Psoas muscle (tissue), 8 donors: ENCODE data around the gene HPCA. TPM values are rescaled to one million over a fixed set of nuclear protein-coding genes. Genes with fewer than 3 reads are reported as not detected.

Experiments used
- ATAC-seq, 4 donors: fragments of 200-7000 bp; cut with Tn5 transposase; one replicate each; pipeline ENCODE4 v1.9.1; 2020; ENCODE audit warnings: moderate library complexity in 3 of 4, mild to moderate bottlenecking in 2 of 4
- DNase-seq, 2 donors: peaks; one replicate each; pipeline ENCODE4 v3.0.0-alpha.2; 2020
- H3K27ac ChIP-seq: fragments of 200-600 bp; one replicate; pipeline ENCODE4 v1.8.0; 2022
- H3K27me3 ChIP-seq, 3 donors: fragments of 200-600 bp in 1 of 3; one replicate each; pipeline versions ENCODE4 v1.6.1 to v1.8.0; 2013 to 2022; ENCODE audit warnings: low read length in 2 of 3, mild to moderate bottlenecking in 2 of 3, moderate library complexity in 1 of 3; ENCODE audit not compliant: insufficient read depth in 3 of 3
- H3K36me3 ChIP-seq, 2 donors: fragments of 200-600 bp in 1 of 2; one replicate each; pipeline versions ENCODE4 v1.6.1 to v1.8.0; 2013 to 2022; ENCODE audit warnings: low read depth in 1 of 2, mild to moderate bottlenecking in 1 of 2, moderate library complexity in 1 of 2; ENCODE audit not compliant: insufficient read depth in 1 of 2
- H3K4me1 ChIP-seq: fragments of 200-600 bp; one replicate; pipeline ENCODE4 v1.8.0; 2022
- H3K4me3 ChIP-seq: fragments of 200-600 bp; one replicate; pipeline ENCODE4 v1.8.0; 2022; ENCODE audit warnings: mild to moderate bottlenecking
- H3K9me3 ChIP-seq: fragments of 200-600 bp; one replicate; pipeline ENCODE4 v1.8.0; 2022
- WGBS, 3 donors: extraction: QIAGEN DNeasy Blood & Tissue Kit; methylation state at CpG; one replicate each; pipeline versions ENCODE4 v1.1.6 to v1.1.7; 2013; 5-methylcytosine and 5-hydroxymethylcytosine counted together
- intact Hi-C, 2 donors: fragments of 100-400 bp; cut with DNase I; formaldehyde crosslinking; loops; one replicate each; pipeline versions ENCODE4 v1.11.0 to v1.14.2; 2022
- polyA plus RNA-seq, 3 donors: library from polyadenylated mRNA; stranded (reverse); fragments of 200-250 nt; gene quantifications; one replicate each; pipeline ENCODE4 v1.2.3, GENCODE V29; 2013
- total RNA-seq, 4 donors: library from RNA; stranded (reverse); fragmentation: NEBNext Ultra II Directional in 2 of 4; extraction: Animal tissue kit (Norgen Biotek cat#: 25700) in 2 of 4; gene quantifications; one replicate each; pipeline versions ENCODE4 v1.2.1 to v1.2.4, GENCODE V29; 2021 to 2023
- TF ChIP-seq, protein P1 (sequence below): fragments of 200-600 bp; IDR thresholded peaks from one replicate; pipeline ENCODE4 v1.8.0; 2022; ENCODE audit warnings: antibody characterized with exemption
- donor health status: healthy with polysubstance abuse.
- donor health status: DM: no; HTN: no; CAD: no; lungs with moderate emphysema.
- donor health status: Bipolar disorder and iron deficiency.
- donor health status: healthy.
- donor health status: DM: yes; HTN: yes; CAD: no.
- donor health status: DM: no; HTN: no; CAD: no.
- donor health status: DM: no; HTN: no; CAD: no.
- donor health status: DM: yes; HTN: yes; CAD: no.

HPCA gene
- total and polyA plus RNA-seq, 7 donors, result 0.22 TPM; not detected in 6

DNA sequence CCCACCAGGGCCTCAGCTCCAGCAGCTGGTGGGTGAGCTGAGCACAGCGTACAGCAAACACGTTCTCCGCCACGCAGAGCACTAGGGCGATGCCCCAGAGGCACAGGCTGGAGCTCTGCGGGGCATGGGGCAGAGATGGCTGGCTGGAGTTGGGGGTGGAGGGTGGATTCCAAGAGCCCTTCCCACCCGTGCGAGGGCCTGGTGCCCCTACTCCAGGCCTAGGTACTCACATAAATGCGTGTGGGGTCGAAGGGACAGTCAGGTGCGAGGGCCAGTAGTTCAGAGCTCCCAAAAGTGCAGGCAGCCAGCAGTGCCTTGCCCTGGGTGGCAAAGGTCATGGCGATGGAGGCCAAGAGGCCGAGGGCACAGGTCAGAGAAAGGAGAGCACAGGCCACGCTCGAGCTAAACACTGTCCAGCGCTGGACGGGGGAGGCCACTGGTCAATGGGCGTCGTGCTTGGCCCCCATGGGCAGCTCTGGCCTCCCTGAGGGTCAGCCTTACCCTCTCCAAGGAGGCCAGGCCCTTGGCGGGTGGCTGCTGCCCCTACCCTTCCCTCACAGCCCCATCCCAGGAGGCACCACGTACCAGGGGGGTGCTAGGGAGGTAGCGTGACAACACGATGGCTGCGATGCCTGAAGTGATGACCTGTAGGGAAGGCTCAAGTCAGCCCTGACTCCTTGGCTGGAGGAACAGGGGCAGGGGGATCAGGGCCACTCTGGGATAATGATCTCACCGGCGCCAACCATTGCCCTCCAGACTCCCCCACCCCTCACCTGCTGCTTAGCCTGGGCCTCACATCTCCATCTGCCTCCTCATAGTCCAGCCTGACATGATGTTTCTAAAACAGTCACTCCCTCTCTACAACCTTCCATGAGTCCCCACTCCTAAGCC is 9.3 kb downstream of the HPCA start:
- intact Hi-C loops, result no loop called here
- 90 to 93% (median 90%) methylated on average over 24 to 26 of the region's 26 CpGs for WGBS, 3 donors
- ATAC-seq (no peak), DNase-seq (no peak)
- TF ChIP-seq, protein P1, sequence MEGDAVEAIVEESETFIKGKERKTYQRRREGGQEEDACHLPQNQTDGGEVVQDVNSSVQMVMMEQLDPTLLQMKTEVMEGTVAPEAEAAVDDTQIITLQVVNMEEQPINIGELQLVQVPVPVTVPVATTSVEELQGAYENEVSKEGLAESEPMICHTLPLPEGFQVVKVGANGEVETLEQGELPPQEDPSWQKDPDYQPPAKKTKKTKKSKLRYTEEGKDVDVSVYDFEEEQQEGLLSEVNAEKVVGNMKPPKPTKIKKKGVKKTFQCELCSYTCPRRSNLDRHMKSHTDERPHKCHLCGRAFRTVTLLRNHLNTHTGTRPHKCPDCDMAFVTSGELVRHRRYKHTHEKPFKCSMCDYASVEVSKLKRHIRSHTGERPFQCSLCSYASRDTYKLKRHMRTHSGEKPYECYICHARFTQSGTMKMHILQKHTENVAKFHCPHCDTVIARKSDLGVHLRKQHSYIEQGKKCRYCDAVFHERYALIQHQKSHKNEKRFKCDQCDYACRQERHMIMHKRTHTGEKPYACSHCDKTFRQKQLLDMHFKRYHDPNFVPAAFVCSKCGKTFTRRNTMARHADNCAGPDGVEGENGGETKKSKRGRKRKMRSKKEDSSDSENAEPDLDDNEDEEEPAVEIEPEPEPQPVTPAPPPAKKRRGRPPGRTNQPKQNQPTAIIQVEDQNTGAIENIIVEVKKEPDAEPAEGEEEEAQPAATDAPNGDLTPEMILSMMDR, result no peak
- Histone ChIP-seq H3K27me3 (peaks cover 0 to 34% (median 17%) of the 10 kb centered on the region in 3 donors), H3K9me3 (no peaks in the 10 kb centered on the region), H3K27ac (no peak overlapping the region), H3K4me1 (no peaks in the 10 kb centered on the region), H3K36me3 (no peaks in the 10 kb centered on the region), H3K4me3 (no peak overlapping the region)

DNA sequence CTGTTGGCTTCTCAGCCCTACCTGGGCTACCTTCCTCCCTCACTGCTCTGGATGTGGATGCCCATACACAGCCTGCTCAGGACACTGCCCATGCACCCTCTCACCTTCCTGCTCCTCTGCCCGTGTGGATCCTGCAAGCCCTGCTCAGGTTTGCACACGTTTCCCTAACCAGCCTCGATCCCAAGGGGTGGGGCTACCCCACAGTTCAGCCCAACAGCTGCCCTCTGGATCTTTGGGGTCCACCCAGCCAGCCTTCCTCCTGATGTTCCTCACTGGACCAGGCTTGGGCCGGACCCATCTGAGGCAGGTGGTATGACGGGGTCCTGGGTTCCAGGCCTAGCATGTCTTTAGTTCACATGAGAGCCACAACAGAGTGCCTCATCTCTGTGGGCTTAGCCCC is 10.2 kb downstream of the HPCA start:
- Histone ChIP-seq H3K36me3 (no peaks in the 10 kb centered on the region), H3K4me3 (no peak overlapping the region), H3K4me1 (no peaks in the 10 kb centered on the region), H3K27me3 (peaks cover 0 to 27% (median 17%) of the 10 kb centered on the region in 3 donors), H3K27ac (no peak overlapping the region), H3K9me3 (no peaks in the 10 kb centered on the region)
- TF ChIP-seq, protein P1, result no peak
- ATAC-seq (no peak), DNase-seq (no peak)
- intact Hi-C loops, result no loop called here
- 63 to 75% (median 72%) methylated on average over 5 of the region's 5 CpGs for WGBS, 3 donors

DNA sequence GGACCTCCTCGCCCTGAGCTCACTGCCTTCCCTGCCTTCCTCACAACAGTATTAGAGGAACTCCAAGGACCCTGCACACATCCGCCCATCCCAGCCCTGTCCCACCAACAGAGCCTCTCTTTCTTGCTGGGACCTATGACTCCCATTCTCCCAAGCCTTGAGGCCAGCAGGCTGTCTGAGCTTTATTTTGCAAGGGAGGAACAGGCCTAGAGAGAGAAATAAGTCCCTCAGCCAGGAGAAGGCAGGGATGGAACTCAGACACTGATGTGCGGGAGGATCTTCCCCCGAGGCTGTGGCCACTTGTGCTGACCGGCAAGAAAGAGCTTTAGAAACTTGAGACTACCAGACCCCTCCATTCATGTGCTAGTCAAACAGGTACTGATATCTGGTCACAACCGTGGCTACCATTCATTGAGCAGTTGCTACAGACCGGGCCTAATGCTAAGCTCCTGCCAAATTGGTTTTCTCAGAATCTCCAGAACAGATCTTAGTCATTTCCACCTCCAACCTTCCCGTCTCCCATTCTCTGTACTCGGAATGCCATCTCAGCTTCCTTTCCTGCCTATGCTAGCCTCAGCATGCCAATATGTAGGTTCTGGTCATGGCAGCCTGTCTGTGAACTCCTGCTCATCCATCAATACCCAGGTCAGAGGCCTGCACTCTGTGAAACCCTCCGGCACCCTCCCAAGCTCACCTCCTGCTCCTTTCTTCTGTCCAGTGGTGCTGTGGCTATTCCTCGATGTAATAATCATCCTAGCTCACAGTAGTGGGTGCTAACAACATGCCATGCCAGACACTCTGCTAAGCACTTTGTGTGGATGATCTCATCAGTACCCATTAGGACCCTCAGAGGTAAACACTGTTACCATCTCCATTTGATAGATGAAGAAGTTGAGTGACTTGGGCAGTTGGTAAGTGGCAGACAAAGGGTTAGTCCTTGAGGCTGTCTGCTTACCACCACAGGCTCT is 11.1 kb downstream of the HPCA start:
- intact Hi-C loops, result no loop called here
- Histone ChIP-seq H3K4me3 (no peak overlapping the region), H3K4me1 (no peaks in the 10 kb centered on the region), H3K9me3 (no peaks in the 10 kb centered on the region), H3K36me3 (no peaks in the 10 kb centered on the region), H3K27me3 (peaks cover 0 to 25% (median 19%) of the 10 kb centered on the region in 3 donors), H3K27ac (no peak overlapping the region)
- TF ChIP-seq, protein P1, result no peak
- ATAC-seq (no peak), DNase-seq (no peak)
- WGBS, 3 donors, result 72 to 75% (median 73%) methylated on average over 11 of the region's 11 CpGs

DNA sequence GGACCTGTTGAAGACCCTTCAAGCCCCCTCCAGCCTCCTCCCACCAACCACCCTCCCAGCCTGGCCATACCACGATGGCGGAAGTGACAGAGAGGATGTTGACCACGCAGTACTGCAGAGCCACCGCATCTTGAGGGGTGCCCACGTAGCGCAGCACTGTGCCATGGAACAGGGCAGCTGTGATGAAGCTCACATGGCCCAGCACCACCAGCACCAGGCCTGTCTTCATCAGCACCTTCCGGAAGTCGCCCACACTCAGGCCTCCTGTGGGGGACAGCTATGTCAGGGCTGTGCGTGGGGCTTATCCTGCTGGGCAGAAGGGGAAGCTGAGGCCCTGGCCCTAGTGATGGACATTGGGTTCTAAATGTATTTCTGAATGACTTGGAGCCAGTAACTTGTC is 11.8 kb downstream of the HPCA start:
- Histone ChIP-seq H3K27me3 (peaks cover 0 to 23% (median 13%) of the 10 kb centered on the region in 3 donors), H3K27ac (no peak overlapping the region), H3K36me3 (no peaks in the 10 kb centered on the region), H3K9me3 (no peaks in the 10 kb centered on the region), H3K4me3 (no peak overlapping the region), H3K4me1 (no peaks in the 10 kb centered on the region)
- DNase-seq (no peak), ATAC-seq (no peak)
- intact Hi-C loops, result no loop called here
- TF ChIP-seq, protein P1, result no peak
- 86 to 93% (median 92%) methylated on average over 9 of the region's 9 CpGs for WGBS, 3 donors
